Activated naive CD8-positive, alpha-beta T cell (primary cell): ENCODE results near the gene SPAG4.
A peak's percentile ranks its signal among the peaks of the same experiment; 100 is the strongest.

Experiments
- H3K27ac Mint-ChIP-seq: one replicate; pipeline ENCODE4 v1.8.0; 2021; ENCODE audit warnings: mixed read lengths
- H3K27me3 Mint-ChIP-seq: one replicate; pipeline ENCODE4 v1.8.0; 2021; ENCODE audit warnings: mixed read lengths
- H3K36me3 Mint-ChIP-seq: one replicate; pipeline ENCODE4 v1.8.0; 2021; ENCODE audit warnings: mixed read lengths
- H3K4me1 Mint-ChIP-seq: one replicate; pipeline ENCODE4 v1.8.0; 2021; ENCODE audit warnings: low read depth, mixed read lengths
- H3K4me3 Mint-ChIP-seq: one replicate; pipeline ENCODE4 v1.8.0; 2021; ENCODE audit warnings: mild to moderate bottlenecking, mixed read lengths
- H3K9me3 Mint-ChIP-seq: one replicate; pipeline ENCODE4 v1.8.0; 2021; ENCODE audit warnings: low read depth, mixed read lengths

SPAG4 gene

DNA sequence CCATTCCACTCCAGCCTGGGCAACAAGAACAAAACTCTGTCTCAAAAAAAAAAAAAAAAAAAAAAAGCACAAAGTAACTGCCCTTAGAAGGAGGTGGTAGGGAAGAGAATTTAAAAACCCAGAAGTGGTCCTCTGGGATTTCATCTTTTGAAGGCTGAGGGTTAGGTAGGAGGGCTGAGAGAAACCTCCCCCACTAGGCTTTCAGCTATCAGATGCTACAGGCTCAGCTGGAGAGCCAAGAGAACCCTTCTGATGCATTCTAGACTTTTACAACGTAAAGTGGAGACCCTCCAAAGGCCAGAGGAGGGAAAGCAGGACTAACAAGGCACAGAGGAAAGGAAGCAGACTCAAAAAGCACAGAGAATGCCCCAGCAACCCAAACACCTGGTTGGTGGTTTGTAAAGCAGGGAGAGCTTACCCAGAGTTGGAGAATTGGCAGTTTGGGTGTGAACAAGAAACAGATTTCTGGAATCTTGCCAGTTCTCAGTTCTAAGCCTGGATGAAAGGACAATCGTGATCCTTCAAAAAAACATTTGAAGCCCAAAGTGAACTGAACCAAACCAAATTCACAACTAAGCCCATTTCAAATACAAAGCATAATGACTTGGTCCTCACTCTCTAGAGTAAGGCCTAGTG lies 23.2 kb upstream of the SPAG4 start:
- Mint-ChIP-seq H3K36me3 (no peaks in the 10 kb centered on the region), H3K9me3 (no peaks in the 10 kb centered on the region), H3K27ac (no peak overlapping the region), H3K4me3 (no peak overlapping the region), H3K4me1 (no peaks in the 10 kb centered on the region), H3K27me3 (no peaks in the 10 kb centered on the region)

DNA sequence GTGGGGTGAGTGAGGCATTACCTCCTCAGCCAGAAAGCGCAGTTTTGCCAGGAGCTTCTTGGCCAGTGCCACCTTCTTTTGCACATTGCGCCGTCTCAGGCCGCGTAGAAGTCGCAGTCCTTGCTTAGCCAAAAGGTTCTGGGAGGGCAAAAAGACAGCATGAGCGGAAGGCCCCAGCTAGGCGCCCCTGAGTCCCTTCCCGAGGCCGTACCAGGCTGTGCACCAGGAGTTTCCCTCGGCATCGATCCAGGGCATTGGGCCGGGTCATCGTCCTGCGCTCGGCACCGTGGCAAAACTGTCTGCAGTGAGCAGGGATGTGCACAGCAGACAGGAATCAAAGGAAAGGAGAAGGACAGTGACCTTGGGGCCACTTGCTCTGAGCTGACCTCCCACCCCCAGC lies 20.2 kb upstream of the SPAG4 start:
- Mint-ChIP-seq H3K4me1 (no peaks in the 10 kb centered on the region), H3K27ac (no peak overlapping the region), H3K36me3 (no peaks in the 10 kb centered on the region), H3K4me3 (no peak overlapping the region), H3K9me3 (no peaks in the 10 kb centered on the region), H3K27me3 (peaks cover 2% of the 10 kb centered on the region)

DNA sequence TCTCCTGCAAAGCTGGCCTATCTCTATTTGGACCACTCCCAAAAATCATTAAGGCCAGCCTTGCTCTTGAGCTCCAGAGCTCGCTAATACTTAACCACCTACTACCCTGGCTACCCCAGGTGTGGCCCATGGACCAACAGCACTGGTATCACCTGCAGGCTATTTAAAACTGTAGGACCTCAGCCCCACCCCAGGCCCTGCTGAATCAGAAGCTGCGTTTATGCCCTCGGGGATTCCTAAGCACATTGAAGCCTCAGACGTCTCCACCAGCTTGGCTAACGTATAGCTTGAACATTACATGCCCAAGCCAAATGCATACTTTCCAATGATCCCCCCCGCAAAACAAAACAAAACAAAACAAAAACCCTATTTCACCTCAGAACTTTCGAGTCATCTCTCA lies 19.7 kb upstream of the SPAG4 start:
- Mint-ChIP-seq H3K9me3 (no peaks in the 10 kb centered on the region), H3K27me3 (peaks cover 2% of the 10 kb centered on the region), H3K4me1 (no peaks in the 10 kb centered on the region), H3K4me3 (no peak overlapping the region), H3K27ac (no peak overlapping the region), H3K36me3 (no peaks in the 10 kb centered on the region)

DNA sequence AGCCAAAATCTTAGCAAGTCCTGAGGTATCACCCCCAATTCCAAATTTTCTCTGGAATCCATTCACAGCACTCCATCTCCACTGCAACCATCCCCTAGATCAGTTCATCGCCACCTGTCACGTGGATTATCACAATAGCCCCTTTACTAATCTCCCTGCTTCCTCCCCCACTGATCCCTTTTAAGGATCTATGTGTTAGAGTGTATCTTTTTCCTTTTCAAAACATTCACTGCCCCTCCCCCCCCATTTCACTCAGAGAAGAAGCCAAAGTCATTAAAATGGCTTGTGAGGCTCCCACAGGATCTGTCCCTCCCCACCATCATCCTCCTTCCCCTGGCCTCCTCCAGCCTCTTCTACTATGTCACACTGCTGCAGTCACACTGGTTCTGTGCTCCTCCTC lies 18.4 kb upstream of the SPAG4 start:
- no peak overlapping the region for H3K4me3 Mint-ChIP-seq
- H3K27me3 Mint-ChIP-seq, result peaks cover 2% of the 10 kb centered on the region
- H3K4me1 Mint-ChIP-seq, result peaks cover 2% of the 10 kb centered on the region
- H3K9me3 Mint-ChIP-seq, result no peaks in the 10 kb centered on the region
- H3K36me3 Mint-ChIP-seq, result no peaks in the 10 kb centered on the region
- no peak overlapping the region for H3K27ac Mint-ChIP-seq

DNA sequence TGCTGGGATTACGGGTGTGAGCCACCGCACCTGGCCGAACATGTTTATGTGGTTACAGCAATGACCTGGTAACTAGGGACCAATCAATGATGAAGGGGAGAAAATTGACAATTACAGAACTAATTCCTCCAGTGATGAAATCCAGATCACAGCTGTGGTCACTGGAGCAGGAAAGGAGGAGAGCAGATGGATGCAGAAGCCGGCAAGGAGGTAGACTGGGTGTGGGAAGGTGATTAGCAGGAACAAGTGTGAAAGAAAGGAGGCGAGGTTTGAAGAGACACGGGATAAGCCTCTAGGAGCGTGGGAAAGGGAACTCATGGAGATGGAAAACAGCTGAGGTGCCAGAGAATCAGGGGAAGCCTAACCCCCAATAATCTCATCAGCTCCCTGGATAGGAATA lies 17.2 kb upstream of the SPAG4 start:
- no peaks in the 10 kb centered on the region for H3K36me3 Mint-ChIP-seq
- H3K27ac Mint-ChIP-seq, result no peak overlapping the region
- no peaks in the 10 kb centered on the region for H3K9me3 Mint-ChIP-seq
- H3K4me1 Mint-ChIP-seq, result peaks cover 2% of the 10 kb centered on the region
- H3K27me3 Mint-ChIP-seq, result peaks cover 4% of the 10 kb centered on the region
- peak overlapping the region; percentile 28 for H3K4me3 Mint-ChIP-seq

DNA sequence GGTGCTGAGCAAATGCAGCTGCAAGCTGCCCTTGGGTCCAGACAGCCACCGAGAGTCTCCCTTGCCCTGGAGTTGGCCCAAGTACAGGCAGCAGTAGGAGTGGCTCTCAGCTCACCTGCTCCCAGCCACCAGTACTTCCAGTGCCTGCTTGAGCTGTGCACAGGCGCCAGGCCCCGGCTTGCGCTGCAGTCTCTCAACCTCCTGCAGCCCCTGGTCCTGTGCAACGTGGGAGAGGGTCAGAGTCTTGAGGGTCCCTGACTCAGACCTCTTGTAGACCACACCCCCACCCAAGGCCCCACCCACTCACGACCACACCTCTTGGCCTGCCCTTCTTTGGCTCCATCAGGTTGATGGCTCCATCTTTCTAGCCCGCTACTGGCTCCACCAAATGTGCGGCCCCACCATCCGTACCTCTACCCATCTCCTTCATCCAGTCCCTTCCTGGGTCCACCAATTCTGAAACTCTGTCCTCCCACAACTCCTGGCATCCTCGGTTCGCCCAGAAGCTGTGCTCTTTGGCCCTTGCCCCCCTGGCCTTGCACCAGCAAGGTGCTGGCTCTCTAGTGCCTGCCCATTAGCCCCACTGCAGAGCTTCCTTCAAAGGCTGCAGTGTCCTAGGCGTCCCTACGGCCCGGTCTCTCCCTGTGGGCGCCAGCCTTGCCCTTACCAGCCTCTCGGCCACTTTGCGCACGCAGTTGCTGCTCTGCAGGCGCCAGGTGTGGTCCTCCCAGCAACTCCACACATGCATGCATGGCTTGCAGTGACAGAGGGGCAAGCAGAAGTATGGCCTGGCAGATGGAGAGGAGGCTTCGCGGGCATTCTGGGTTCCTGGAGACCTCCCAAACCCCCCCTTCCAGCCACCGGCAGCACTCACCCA lies 16.5 kb upstream of the SPAG4 start:
- H3K27me3 Mint-ChIP-seq, result peaks cover 5% of the 10 kb centered on the region
- H3K4me1 Mint-ChIP-seq, result peaks cover 2% of the 10 kb centered on the region
- H3K36me3 Mint-ChIP-seq, result no peaks in the 10 kb centered on the region
- H3K4me3 Mint-ChIP-seq, result no peak overlapping the region
- no peak overlapping the region for H3K27ac Mint-ChIP-seq
- H3K9me3 Mint-ChIP-seq, result no peaks in the 10 kb centered on the region

DNA sequence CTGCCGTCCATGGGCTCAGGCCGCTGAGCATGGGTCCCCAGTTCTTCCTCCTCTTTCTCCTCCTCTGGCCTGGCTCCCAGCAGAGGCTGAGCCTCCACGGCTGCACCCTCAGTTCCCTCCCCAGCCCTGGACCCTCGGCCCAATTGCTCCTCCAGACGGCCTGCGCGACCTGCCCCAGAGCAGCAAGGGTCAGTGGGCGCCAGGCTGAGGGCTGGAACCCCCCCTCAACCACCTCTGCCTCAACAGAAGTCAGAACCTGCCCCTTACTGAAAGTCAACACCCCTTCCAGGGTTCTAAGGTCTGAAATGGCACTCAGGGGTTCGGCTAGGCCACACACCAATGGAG lies 15.9 kb upstream of the SPAG4 start:
- Mint-ChIP-seq H3K36me3 (no peaks in the 10 kb centered on the region), H3K4me3 (no peak overlapping the region), H3K9me3 (no peaks in the 10 kb centered on the region), H3K27me3 (peaks cover 5% of the 10 kb centered on the region), H3K4me1 (peaks cover 2% of the 10 kb centered on the region), H3K27ac (no peak overlapping the region)

DNA sequence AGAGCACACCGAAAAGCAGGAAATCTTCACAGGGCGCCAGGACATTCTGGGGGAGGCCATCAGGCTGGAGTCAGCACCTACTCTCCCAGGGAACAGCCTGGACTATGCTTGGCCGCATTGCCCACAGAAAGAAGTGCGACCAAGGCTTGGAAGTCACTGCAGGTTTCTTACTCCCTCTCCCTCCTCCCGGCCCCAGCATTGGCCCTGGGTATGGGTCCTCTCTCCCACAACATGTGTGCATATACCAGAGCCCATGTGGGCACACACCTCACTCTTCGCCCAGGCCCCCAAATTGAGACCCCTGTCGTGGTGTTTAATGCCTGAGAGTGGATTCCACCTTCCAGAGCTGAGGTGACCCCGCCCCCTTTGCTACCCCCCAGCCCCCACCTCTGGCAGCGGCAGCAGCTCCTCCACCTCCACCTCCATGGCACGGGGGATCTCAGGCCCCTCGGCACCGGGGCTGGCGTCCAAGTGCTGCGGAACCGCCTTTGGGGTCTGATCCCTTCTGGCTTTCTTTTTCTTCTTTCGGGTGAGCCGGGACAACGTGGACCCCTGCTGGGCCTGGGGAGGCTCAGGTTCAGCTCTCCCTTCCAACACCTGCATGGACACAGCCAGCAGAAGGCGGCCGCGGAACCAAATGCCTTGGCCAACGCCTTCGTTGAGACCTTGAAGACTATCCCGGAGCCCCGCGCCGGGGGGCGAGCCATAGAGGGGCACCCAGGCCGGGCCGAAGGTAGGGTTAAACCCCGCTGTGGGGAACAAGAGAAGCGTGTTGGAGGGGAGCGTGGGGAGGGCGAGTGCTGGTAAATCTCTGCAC lies 15.2 kb upstream of the SPAG4 start:
- Mint-ChIP-seq H3K9me3 (no peaks in the 10 kb centered on the region), H3K27me3 (peaks cover 5% of the 10 kb centered on the region), H3K36me3 (no peaks in the 10 kb centered on the region), H3K4me3 (peak overlapping the region; percentile 80), H3K4me1 (peaks cover 2% of the 10 kb centered on the region), H3K27ac (no peak overlapping the region)

DNA sequence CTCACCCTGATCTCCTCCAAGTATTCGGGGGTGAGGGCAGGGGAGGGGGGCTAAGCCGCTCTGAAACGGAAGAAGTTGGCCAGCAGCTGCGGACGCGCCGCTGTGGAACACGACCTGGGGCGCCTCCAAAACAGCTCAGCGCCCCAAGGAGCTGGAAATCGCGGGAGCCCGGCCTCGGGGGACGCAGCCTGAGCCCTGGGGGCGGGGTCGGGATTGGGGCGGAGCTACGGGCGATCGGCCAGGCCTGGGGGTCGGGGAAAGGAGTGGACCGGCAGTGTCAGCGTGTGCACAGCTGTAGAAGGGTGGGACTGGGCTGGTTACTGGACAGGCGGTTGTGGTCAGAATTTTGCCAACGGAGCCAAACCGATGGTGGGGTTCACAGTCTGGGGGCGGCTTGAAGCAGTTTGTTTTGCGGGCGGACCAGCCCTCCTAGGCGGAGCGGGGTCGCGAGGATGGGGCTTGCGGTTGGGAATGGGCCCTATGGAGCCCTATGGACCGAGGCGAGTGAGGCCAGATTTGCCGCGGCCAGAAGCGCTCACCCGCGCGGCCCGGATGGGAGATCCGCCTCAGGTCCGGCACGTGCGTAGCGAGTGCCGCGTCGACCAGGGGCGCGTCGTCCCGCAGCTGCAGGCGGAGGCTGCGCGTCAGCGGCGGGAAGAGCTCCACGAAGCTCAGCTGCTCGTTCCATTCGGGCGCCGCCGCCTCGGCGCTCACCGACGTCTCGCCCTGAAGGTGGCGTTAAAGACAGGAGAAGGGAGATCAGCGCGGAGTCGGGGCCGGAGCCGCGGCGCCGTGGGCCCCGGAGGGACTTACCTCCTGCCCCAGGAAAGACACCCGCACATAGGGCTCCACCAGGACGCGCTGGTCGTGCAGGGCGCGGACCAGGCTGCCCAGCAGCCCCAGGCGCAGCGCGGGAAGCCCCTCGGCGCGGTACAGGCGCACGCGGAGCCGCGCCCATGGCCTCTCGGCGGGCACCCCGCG lies 14.3 kb upstream of the SPAG4 start:
- Mint-ChIP-seq H3K4me3 (peak overlapping the region; percentile 80), H3K4me1 (peaks cover 2% of the 10 kb centered on the region), H3K27me3 (peaks cover 5% of the 10 kb centered on the region), H3K9me3 (no peaks in the 10 kb centered on the region), H3K36me3 (no peaks in the 10 kb centered on the region), H3K27ac (no peak overlapping the region)

DNA sequence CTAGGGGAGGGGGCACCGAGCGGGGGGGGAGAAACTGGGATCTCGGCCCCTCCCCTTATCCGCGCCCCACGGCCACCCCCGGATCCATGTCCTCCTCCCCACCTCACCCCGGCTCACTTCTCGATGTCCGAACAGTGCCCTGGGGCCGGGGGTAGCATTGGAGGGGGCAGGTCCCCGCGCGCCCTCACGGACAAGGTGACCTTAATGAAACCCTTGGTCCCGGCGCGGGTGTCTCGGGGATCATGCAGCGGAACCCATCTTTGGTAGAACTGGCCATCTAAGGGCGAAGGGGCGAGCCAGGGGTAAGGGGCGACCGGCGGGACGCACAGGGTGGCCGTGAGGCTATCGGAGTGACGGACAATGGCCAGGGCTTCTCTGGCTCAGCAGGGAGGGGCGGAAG lies 13.6 kb upstream of the SPAG4 start:
- peaks cover 5% of the 10 kb centered on the region for H3K27me3 Mint-ChIP-seq

DNA sequence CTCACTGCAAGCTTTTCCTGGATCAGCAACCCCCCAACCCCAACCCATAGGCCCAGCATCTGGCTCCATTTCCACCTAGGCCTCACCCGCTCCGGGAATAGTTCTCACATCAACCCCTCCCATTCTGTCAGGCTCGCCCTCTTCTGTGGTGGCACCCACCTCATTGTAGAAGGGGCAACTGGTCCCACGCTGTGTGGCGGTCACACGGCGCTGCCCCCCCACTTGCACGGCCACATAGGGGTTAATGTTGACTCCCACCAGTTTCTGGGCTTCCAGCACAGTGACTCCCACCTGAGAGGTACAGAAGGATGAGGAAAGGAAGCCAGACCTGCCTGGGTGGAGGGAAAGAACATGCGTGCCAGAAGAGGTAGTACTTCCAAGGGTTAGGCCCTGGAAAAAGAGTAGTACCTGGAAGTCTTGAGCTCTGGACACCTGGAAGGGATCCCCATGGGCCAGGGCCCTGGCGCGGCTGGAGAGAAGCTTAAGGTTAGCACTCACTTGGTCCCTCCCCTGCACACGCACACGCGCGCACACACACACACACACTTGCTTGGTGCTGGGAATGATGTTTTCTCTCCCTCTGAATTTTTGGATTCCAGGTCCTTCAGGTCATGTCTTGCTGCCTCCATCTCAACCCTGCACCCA lies 12.7 kb upstream of the SPAG4 start:
- peaks cover 2% of the 10 kb centered on the region for H3K4me1 Mint-ChIP-seq
- H3K4me3 Mint-ChIP-seq, result peak overlapping the region; percentile 38
- no peak overlapping the region for H3K27ac Mint-ChIP-seq
- no peaks in the 10 kb centered on the region for H3K36me3 Mint-ChIP-seq
- H3K9me3 Mint-ChIP-seq, result no peaks in the 10 kb centered on the region
- H3K27me3 Mint-ChIP-seq, result peaks cover 5% of the 10 kb centered on the region

More for the DNA sequence above, 13.6 kb upstream of the SPAG4 start:
- peak overlapping the region; percentile 38 for H3K4me3 Mint-ChIP-seq
- no peaks in the 10 kb centered on the region for H3K9me3 Mint-ChIP-seq
- no peaks in the 10 kb centered on the region for H3K36me3 Mint-ChIP-seq
- H3K4me1 Mint-ChIP-seq, result peaks cover 2% of the 10 kb centered on the region
- no peak overlapping the region for H3K27ac Mint-ChIP-seq

DNA sequence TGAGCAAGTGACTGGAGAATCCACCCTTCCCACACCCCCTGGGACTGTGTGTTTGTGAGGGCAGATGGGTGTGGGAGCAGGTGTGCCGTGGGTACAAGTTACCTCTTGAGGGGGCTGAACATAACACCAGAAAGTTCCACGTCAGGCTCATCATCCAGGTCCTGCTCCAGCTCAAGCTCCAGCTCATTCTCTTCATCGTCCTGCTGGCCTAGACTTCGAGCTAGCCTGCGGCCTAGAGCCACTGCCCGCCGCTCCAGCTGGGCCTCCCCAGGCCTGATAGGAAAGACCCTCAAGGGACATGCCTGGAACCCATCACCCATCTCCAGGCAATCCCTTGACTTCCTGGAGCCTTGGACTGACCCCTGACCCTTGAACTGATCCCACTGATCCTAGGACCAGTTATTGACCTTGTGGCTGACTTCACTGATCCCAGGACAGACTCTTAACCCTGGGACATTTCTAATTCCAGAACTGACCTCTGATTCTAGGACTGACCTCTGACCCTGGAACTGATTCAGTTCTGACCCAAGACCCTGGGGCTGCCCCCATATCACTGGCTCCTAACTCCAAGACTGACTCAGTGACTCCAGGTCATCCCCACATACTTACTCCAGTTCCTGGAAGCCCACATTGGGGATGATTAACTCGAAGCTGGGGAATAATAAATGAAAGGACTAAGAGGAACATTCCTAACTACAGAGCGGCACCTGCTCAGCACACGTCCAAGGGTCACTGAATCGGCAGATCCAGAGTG lies 11.8 kb upstream of the SPAG4 start:
- no peak overlapping the region for H3K27ac Mint-ChIP-seq
- H3K4me1 Mint-ChIP-seq, result peaks cover 2% of the 10 kb centered on the region
- H3K27me3 Mint-ChIP-seq, result peaks cover 5% of the 10 kb centered on the region
- no peaks in the 10 kb centered on the region for H3K36me3 Mint-ChIP-seq
- H3K4me3 Mint-ChIP-seq, result no peak overlapping the region
- no peaks in the 10 kb centered on the region for H3K9me3 Mint-ChIP-seq

DNA sequence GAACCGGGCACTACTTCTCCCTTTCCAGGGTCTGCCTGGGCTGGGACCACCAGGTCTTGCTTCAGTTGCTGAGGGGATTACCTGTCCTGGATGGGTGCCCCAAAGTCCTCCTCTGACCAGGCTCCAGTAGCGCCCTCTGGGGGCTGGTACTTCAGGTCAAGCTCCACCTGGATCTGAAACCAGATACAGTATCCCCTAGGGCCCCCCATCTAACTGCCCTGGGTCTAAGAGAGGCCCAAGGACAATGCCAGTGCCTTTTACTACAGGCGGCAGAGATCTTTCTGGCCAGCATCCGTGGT lies 11.2 kb upstream of the SPAG4 start:
- Mint-ChIP-seq H3K36me3 (no peaks in the 10 kb centered on the region), H3K9me3 (no peaks in the 10 kb centered on the region), H3K27ac (no peak overlapping the region), H3K4me3 (no peak overlapping the region), H3K27me3 (peaks cover 3% of the 10 kb centered on the region), H3K4me1 (peaks cover 2% of the 10 kb centered on the region)
